Neutrophil (primary cell): Measurements from ENCODE around the gene PPARA.

Experiments used
- H3K27ac ChIP-seq: fragments of 200-600 bp; sonication (generic); 2 replicates; pipeline ENCODE4 v1.5.1; 2016; ENCODE audit warnings: mild to moderate bottlenecking, moderate library complexity
- H3K27me3 ChIP-seq: fragments of 200-600 bp; sonication (generic); 2 replicates; pipeline ENCODE4 v1.6.0; 2016; ENCODE audit warnings: mild to moderate bottlenecking
- H3K36me3 ChIP-seq: fragments of 200-600 bp; sonication (generic); 2 replicates; pipeline ENCODE4 v1.5.1; 2017
- H3K4me1 ChIP-seq, 2 experiments: fragments of 200-600 bp in 1 of 2; sonication (generic) in 1 of 2; 1 replicate in 1 of 2; 2 replicates in 1 of 2; pipeline versions ENCODE4 v1.5.1 to v1.6.1; 2013 to 2016; ENCODE audit warnings: low read depth in 1 of 2, low read length in 1 of 2, mild to moderate bottlenecking in 1 of 2, moderate library complexity in 1 of 2; ENCODE audit not compliant: control insufficient read depth in 1 of 2, insufficient read depth in 1 of 2
- H3K4me3 ChIP-seq, 2 experiments: fragments of 200-600 bp in 1 of 2; sonication (generic) in 1 of 2; 1 replicate in 1 of 2; 2 replicates in 1 of 2; pipeline ENCODE4 v1.5.1; 2013 to 2016; ENCODE audit warnings: low read depth in 1 of 2, low read length in 1 of 2, mild to moderate bottlenecking in 1 of 2, moderate library complexity in 1 of 2
- H3K9me3 ChIP-seq: fragments of 200-600 bp; sonication (generic); 2 replicates; pipeline ENCODE4 v1.5.1; 2016
- CTCF ChIP-seq: fragments of 200-600 bp; sonication (generic); IDR thresholded peaks from 2 replicates; pipeline ENCODE4 v1.5.1; 2016; ENCODE audit warnings: antibody characterized with exemption

PPARA gene

DNA sequence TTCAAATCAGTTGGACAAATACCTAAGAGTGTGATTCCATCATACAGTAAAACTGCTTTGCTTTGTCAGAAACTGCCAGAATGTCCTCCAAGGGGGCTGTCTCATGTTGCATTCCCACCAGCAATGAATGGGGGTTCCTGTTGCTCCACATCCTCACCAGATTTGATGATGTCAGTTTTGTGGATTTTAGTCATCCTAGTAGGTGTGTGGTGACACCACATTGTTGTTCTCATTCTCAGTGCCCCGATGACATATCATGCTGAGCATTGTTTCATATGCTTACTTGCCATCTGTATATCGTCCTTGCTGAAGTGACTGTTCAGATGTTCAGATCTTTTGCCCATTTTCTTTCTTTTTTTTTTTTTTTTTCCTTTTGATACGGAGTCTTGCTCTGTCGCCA, 62.7 kb downstream of the PPARA start:
- Histone ChIP-seq H3K36me3 (peaks cover 10% of the 10 kb centered on the region), H3K4me3 (no peak overlapping the region)

GRCh38 chr22:46214149-46214548, 63.8 kb downstream of the PPARA start:
- TF ChIP-seq CTCF, result no peak

More for the DNA sequence above, 62.7 kb downstream of the PPARA start:
- TF ChIP-seq CTCF, result no peak
- Histone ChIP-seq H3K4me1 (no peaks in the 10 kb centered on the region), H3K27me3 (no peaks in the 10 kb centered on the region), H3K9me3 (no peaks in the 10 kb centered on the region), H3K27ac (no peak overlapping the region)

DNA sequence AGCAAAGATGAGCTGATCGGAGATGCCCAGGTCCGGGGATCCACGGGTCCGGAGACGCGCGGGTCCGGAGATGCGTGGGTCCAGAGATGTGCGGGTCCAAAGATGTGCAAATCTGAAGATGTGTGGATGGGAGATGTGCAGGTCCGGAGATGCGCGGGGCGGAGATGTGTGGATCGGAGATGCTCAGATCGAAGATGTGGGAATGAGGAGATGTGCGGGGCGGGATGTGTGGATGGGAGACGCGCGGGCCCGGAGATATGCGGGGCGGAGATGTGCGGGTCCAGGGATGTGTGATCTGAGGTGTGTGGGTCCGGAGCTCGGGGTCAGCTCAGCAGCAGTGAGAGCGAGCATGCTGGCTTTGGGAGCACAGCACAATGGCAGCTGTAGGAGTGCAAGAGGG, 64.3 kb downstream of the PPARA start:
- Histone ChIP-seq H3K36me3 (peaks cover 20% of the 10 kb centered on the region), H3K4me1 (no peaks in the 10 kb centered on the region), H3K27ac (no peak overlapping the region), H3K27me3 (no peaks in the 10 kb centered on the region), H3K9me3 (no peaks in the 10 kb centered on the region), H3K4me3 (no peak overlapping the region)
- TF ChIP-seq CTCF, result no peak

More at GRCh38 chr22:46214149-46214548, 63.8 kb downstream of the PPARA start:
- Histone ChIP-seq H3K4me3 (no peak overlapping the region), H3K27ac (no peak overlapping the region), H3K27me3 (no peaks in the 10 kb centered on the region), H3K4me1 (no peaks in the 10 kb centered on the region), H3K9me3 (no peaks in the 10 kb centered on the region), H3K36me3 (peaks cover 15% of the 10 kb centered on the region)

GRCh38 chr22:46219636-46220035, 69.3 kb downstream of the PPARA start:
- H3K4me1 ChIP-seq, result no peaks in the 10 kb centered on the region
- H3K27me3 ChIP-seq, result no peaks in the 10 kb centered on the region
- peaks cover 34% of the 10 kb centered on the region for H3K36me3 ChIP-seq
- no peak overlapping the region for H3K4me3 ChIP-seq
- H3K9me3 ChIP-seq, result no peaks in the 10 kb centered on the region
- no peak overlapping the region for H3K27ac ChIP-seq
- TF ChIP-seq CTCF, result no peak

DNA sequence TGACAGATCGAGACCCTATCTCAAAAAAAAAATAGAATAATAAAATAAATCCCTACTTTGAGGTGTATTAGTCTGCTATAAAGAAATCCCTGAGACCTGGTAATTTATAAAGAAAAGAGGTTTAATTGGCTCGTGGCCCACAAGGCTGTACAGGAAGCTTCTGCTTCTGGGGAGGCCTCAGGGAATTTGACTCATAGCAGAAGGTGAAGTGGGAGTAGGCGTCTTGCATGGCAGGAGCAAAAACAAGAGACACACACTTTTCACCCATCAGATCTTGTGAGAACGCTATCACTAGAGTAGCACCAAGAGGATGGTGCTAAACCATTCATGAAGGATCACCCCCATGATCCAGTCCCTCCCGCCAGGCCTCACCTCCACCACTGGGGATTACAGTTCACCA, 70.6 kb downstream of the PPARA start:
- H3K9me3 ChIP-seq, result no peaks in the 10 kb centered on the region
- TF ChIP-seq CTCF, result no peak
- peaks cover 29% of the 10 kb centered on the region for H3K36me3 ChIP-seq
- no peaks in the 10 kb centered on the region for H3K27me3 ChIP-seq
- H3K4me1 ChIP-seq, result no peaks in the 10 kb centered on the region
- H3K4me3 ChIP-seq, result no peak overlapping the region
- H3K27ac ChIP-seq, result no peak overlapping the region
